LHCN-M2 (cell line): ENCODE measurements around the gene GGA3. TPM values are rescaled to one million over a fixed set of nuclear protein-coding genes. Genes with fewer than 3 reads are reported as not detected.
"Not testable (repeated sequence)": the region's sequence is repeated elsewhere in the genome, so short reads cannot be mapped to it uniquely, and the experiment has no call there.

Experiments used
- DNase-seq: peaks from one replicate; pipeline ENCODE4 v3.0.0-alpha.2; 2012; ENCODE audit warnings: low read depth
- polyA plus RNA-seq: library from polyadenylated mRNA; unstranded; fragments of >200 nt; gene quantifications from one replicate; pipeline ENCODE4 v1.2.1, GENCODE V29; 2012; ENCODE audit warnings: missing spikeins
- total RNA-seq: library from RNA; depleted of rRNA; stranded (reverse); fragments of >200 nt; gene quantifications from 2 replicates; pipeline ENCODE4 v1.2.3, GENCODE V29; 2014; rRNA removed

The GGA3 gene
- total RNA-seq, result 14.7 and 18.5 TPM in 2 replicates
- 12.7 TPM for polyA plus RNA-seq

DNA sequence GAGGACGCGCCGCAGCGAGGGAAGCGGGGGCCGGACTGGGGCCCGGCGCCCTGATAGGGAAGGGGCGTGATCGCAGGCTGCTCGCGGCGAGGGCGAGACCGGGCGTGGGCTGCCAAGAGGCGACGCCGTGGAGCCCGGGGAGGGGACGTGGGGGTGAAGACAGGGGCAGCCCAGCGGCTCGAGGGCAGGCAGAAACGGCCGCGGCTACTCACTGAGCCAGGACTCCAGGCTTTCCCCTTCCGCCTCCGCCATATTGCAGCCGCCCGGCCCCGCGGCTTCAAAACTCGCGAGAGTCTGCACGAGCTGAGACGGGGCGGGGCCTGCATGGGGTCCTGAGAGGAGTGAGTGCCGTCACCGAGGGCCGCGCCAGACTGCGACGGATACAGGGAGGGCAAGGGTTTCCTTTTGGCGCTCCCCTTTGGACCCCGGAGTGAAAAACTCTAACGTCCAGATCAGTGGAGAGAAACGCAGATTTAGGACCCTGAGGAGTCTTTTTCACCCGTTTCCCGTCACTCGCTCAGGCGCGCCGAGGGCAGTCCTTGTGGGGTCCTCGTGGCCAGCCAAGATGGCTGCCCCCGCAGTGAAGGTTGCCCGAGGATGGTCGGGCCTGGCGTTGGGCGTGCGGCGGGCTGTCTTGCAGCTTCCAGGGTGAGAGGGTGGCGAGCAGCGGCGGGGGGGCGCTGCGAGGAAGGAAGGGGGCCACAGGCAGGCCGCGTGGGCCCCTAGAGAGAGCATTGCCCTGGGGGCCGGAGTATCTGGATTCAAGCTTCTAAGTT lies at the start of gene GGA3, which contains the start of gene MRPS7:
Gene GGA3 (minus strand): TSS at position 271 of the 776 bp plus-strand sequence. CDS start 19 bp downstream, at position 252.
Gene MRPS7 (plus strand): TSS at position 544 of the 776 bp plus-strand sequence. CDS start 22 bp downstream, at position 566.
- DNase-seq, result peak; percentile 91

- no peak for DNase-seq
Observed at GRCh38 chr17:75308732-75309629, 47.6 kb upstream of the GGA3 start.

DNA sequence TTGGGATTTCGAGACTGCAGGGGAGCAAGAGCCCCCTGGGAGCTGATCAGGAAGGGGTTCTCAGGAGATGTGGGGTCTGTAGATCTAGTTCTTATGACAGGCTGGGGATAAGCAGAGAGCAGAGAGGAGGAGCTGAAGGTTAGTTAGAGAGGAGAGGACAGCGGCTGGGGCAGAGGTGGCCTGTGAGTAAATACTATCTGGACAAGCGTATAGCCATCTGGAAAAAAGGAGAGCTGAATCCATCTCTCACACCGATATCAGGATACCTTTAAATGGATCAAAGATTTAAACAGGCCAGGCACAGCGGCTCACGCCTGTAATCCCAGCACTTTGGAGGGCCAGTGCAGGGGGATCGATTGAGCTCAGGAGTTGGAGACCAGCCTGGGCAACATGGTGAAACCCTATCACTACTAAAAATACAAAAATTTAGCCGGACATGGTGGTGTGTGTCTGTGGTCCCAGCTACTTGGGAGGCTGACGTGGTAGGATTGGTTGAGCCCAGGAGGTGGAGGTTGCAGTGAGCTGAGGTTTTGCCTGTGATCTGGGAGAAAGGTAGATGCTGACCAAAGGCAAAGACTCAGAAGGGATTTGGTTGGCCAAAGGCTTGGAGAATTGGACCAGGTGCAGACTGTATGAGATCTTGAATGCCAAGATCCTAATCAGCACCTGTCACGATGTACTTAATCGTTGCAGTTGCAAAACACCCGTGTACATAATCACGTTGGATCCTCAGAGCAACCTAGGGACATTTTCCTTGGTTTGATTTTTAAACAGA lies 46.7 kb upstream of the GGA3 start:
- no peak for DNase-seq

- no peak for DNase-seq
Observed at GRCh38 chr17:75301502-75302206, 40.2 kb upstream of the GGA3 start.

DNA sequence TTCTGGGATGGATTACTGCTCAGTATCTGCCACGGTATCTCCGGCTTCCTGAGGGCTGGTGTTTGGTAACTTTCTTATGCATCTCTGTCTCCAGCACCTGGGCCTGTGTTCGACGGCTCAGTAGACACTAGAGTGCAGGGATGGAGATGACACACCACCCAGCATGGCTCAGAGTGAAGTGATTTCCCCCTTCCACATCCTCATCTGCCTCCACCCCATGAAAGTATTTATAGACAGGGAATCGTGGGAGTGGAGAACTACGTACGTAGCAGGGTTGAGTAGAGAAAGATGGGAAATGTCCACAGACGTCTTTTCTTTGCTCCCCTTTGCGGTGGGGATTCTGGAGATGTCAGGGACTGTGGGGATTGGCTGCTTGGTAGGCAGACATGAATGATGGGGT lies 39.6 kb upstream of the GGA3 start:
- no peak for DNase-seq

DNA sequence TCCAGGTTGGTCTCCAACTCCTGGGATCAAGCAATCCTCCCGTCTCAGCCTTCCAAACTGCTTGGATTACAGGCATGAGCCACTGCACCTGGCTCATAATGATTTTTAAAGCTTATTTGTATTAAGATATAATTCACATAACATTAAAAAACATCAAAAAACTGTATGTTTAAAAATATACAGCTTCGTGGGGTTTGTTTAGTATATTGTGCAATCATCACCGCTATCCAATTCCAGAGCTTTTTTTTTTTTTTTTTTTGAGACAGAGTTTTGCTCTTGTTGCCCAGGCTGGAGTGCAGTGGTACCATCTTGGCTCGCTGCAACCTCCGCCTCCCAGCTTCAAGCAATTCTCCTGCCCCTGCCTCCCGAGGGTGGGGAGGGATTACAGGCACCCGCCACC lies 38.9 kb upstream of the GGA3 start:
- DNase-seq, result no peak

DNA sequence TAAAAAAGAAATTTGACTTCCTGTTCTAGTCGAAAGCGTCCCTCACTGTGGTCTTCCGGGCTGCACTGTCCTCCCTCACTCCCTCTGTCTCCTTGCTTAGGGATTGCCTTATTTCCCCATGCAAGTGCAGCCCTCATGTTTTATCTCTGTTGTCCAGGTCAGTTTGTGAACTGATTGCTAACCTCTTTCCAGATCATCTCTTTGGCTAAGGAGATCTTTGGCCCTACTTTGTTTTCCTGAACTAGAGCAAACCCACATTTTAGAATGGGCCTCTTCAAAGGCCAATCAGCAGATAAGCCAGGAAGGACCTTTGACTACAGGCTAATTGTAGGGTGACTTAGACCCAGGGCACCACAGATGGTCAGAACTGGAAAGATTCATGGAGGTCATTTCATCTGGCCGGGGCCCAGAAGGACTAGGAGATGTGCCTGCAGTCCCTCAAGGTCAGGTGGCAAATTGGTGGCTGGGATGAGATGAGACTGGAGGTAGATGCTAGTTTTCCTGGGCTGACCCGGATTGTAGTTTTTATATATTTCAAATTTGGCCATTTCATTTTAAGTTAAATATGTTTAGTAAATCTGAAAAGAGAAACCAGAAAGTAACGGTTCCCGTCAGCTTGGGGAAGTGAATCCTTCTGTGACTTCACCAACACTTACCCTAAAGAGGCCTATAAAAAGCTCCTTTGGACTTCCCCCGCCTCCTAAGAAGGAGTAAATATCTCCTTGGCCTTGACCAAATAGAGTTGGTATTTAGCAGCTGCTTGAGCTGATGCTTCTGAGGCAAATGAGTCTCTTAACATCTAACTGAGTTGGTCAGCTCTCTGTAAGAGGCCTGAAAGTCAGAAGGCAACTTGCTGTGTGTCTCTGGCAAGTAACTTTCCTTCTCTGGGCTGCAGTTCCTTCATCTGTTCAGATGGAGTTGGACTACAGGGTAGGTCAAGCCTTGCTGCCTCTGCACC lies 34.1 kb upstream of the GGA3 start:
- no peak for DNase-seq

DNA sequence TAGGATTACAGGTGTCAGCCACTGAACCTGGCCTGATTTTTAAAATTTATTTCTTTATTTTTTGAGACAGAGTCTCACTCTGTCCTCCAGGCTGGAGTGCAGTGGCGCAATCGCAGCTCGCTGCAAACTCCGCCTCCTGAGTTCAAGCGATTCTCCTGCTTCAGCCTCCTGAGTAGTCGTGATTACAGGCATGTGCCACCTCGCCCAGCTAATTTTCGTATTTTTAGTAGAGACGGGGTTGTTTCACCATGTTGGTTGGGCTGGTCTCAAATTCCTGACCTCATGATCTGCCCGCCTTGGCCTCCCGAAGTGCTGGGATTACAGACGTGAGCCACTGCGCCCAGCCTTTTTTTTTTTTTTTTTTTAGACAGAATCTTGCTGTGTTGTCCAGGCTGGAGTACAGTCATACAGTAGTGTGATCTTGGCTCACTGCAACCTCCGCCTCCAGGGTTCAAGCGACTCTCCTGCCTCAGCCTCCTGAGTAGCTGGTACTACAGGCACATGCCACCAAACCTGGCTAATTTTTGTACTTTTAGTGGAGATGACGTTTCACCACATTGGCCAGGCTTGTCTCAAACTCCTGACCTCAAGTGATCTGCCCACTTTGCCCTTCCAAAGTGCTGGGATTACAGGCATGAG lies 31.5 kb upstream of the GGA3 start:
- DNase-seq, result not testable (repeated sequence)

DNA sequence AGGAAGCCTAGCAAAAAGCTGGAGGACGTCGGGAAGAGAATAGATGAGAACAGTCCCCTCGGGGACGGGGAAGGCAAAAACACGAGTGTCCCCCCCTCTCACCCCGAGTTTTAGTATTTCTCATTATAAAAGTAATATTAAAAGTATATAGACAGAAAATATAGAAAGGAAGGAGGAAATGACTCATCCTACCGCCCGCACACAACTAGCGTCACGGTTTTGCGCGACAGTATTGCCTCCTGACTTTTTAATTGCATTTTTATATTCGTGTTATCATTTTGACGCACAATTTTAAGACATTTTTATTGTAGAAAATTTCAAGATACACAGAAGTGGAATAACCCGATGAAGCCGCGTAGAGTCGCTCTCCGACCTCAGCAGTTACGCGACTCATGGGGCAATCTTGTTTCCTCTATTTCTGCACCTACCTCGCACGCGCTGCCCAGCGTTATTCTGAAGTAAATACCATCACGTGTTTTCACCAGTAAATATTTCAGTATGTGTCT lies 28.5 kb upstream of the GGA3 start:
- DNase-seq, result peak; percentile 70

- peak; percentile 98 for DNase-seq
Observed at GRCh38 chr17:75289115-75289831, 27.9 kb upstream of the GGA3 start, which contains the start of gene SLC25A19. TSS of gene SLC25A19 (minus strand) at chr17:75289433. CDS start at chr17:75286764, 2,669 bp downstream.

DNA sequence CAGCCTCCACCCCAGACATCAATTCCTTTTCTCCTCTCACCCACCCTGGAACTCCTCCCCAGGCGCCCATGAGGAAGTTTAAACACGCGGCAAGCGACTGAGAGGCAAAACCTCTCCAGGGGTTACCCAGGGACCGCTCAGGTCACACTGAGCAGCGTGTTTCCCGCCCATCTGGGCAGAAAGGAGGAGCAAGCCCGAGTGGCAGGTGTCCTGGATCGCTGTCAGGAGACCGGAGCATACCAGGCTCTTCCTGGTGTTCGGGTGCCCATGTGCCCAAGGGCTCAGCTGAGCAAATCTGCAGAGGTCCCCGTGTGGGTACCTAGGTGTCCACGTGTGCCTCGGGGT lies 27.3 kb upstream of the GGA3 start:
- DNase-seq, result no peak

DNA sequence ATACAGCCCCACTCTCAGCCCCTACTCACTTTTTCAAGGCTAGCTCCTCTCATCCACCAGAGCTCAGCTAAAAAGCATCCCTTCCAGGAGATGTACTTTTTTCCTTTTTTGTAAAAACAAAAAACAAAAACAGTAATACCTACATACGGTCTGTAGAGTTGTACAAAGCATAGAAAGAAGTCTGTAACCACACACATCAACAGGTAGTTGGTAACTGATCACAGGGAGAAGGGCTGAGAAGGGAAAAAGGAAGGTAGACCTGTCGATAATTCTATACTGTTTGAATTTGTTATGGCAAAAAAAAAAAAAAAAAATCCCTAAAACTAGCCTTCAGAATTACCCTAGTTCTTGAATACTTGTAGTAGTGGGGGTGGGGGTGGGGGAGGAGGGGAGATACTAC lies 27.0 kb upstream of the GGA3 start:
- DNase-seq, result no peak

GRCh38 chr17:75287221-75287620 lies 25.8 kb upstream of the GGA3 start:
- no peak for DNase-seq

DNA sequence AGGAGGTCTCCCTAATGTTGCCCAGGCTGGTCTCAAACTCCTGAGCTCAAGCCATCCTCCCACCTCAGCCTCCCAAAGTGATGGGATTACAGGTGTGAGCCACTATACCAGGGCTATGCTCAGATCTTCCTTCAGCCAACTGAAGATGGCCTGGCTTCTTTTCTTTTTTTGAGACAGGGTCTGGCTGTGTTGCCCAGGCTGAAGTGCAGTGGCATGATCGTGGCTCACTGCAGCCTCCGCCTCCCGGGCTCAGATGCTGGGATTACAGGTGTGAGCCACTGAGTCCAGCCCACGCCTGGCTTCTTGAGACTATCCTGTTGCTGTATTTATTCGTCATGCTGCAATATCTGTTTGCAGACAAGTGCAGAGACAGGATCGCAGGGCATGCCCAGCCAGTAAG lies 23.7 kb upstream of the GGA3 start:
- DNase-seq, result no peak

GRCh38 chr17:75280189-75280588 lies 18.8 kb upstream of the GGA3 start:
- not testable (repeated sequence) for DNase-seq

GRCh38 chr17:75277664-75278071 lies 16.3 kb upstream of the GGA3 start:
- DNase-seq, result peak; percentile 38

DNA sequence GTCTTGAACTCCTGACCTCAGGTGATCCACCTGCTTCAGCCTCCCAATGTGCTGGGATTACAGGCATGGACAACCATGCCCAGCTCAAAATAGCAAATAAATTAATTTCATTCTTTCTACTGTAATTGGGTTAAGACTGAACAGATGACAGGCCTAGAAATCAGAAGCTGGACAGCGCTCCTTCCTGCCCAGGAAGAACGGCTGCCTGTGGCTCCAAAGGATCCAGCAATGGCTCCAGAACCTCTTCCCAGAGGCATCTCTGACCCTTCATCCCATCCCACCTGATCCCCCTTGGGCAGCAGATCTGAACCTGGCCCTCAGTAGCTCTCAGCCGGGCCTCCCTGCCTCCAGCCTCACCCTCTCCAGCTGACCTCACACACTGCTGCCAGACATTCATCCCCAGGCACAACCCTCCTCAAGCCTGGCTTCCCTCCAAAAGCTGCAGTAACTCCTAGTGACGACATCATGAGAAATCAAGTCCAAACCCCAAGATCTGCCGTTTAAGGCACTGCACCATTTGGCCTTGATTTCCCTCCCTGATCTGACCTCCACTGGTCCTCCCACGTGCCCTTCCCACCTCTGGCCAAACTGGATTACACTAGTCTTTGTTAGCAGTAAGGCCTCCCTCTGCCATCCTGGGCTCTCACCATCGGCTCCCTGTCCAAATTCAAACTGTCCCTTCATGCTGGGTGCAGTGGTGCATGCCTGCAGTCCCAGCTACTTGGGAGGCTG lies 12.7 kb upstream of the GGA3 start:
- DNase-seq, result peak; percentile 50

DNA sequence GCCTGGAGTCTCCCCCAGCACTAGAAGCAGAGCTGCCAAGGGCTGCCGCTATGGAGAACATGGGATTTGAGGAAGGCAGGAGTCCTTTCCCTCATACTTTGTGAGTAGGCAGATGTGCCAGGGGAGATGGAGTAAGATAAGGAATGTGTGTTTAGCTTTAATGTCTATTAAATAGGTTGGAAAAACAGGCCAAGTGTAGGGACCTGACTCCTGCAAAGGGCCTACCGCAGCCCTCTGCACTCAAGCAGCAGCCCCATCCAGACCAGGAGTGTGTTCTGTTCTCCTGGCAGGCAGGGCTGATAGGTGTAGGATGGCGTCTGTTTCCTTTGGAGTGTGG lies 11.4 kb upstream of the GGA3 start:
- no peak for DNase-seq
